Measurements from ENCODE around the gene USPL1.
"Not testable (repeated sequence)": the region's sequence is repeated elsewhere in the genome, so short reads cannot be mapped to it uniquely, and the experiment has no call there.

The USPL1 gene

DNA sequence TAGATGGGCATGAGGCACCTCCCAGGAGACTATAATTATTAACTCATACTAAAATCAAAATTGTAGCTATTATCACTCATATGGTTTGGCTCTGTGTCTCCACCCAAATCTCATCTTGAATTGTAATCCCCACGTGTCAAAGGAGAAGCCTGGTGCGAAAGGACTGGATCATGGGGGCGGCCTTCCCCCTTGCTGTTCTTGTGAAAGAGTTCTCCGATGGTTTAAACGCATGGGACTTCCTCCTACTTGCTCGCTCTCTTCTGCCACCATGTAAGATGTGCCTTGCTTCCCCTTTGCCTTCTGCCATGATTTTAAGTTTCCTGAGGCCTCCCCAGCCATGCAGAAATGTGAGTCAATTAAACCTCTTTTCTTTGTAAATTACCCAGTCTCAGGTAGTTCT is 10.5 kb upstream of the USPL1 start:
- H2AFZ ChIP-seq (ENCODE audit: low read depth, low read length); H2BK5ac ChIP-seq (ENCODE audit: low read depth, low read length, poor library complexity, severe bottlenecking); H2AK5ac ChIP-seq (ENCODE audit: low read length, severe bottlenecking): not testable (repeated sequence)

DNA sequence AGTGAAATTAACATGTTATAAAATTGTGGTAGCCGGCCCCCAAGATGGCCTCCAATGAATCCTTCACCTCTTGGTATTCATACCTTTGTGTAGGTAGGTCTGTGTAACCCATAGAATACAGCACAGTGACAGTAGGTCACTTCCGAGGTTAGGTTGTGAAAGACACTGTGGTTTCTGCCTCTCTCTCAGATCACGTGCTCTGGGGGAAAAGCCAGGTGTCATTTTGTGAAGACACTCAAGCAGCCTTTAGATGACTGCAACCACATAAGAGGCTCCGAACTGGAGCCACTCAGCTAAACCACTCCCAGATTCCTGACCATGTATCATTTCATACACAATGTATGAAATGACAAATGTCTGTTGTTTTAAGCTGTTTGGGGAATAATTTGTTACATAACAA is 9.8 kb upstream of the USPL1 start:
- WGBS, result 98% methylated on average over 3 of the region's 4 CpGs
- Histone ChIP-seq H2BK12ac (ENCODE audit: low read length in 2 of 2) (no peak overlapping the region), H4K8ac (ENCODE audit: low read length) (no peak overlapping the region), H3K4me3 (ENCODE audit: insufficient read depth in 1 of 2, low read depth in 1 of 2, low read length in 2 of 2) (no peak overlapping the region), H4K91ac (ENCODE audit: low read length) (no peak overlapping the region), H3K4ac (ENCODE audit: low read depth in 1 of 2, low read length in 2 of 2) (no peak overlapping the region), H3K14ac (ENCODE audit: low read length in 2 of 2) (no peak overlapping the region), H3K27ac (ENCODE audit: low read length, poor library complexity, severe bottlenecking) (no peak overlapping the region), H2AK5ac (ENCODE audit: low read length, severe bottlenecking) (no peak overlapping the region), H3K79me1 (replicated peaks; ENCODE audit: low read length, poor library complexity, severe bottlenecking) (peaks cover 19% of the 10 kb centered on the region), H2BK15ac (ENCODE audit: low read depth, poor library complexity, severe bottlenecking) (no peak overlapping the region), H3K4me1 (ENCODE audit: control insufficient read depth, insufficient read depth, low read depth, low read length) (no peaks in the 10 kb centered on the region), H2BK5ac (ENCODE audit: low read depth, low read length, poor library complexity, severe bottlenecking) (no peak overlapping the region), H3K27me3 (ENCODE audit: control insufficient read depth in 1 of 2, insufficient read depth in 1 of 2, low read length in 2 of 2) (no peaks in the 10 kb centered on the region), H2AFZ (ENCODE audit: low read depth, low read length) (no peak overlapping the region), H3K18ac (ENCODE audit: low read depth in 1 of 2, low read length in 2 of 2) (no peak overlapping the region), H3K4me2 (ENCODE audit: low read length, poor library complexity, severe bottlenecking) (no peak overlapping the region), H3K36me3 (ENCODE audit: control insufficient read depth in 1 of 2, insufficient read depth in 2 of 2, low read depth in 1 of 2, low read length in 2 of 2) (no peaks in the 10 kb centered on the region), H3K9me3 (ENCODE audit: control insufficient read depth, low read length) (no peaks in the 10 kb centered on the region), H3K23ac (ENCODE audit: low read length in 2 of 2) (no peak overlapping the region), H2BK120ac (ENCODE audit: low read depth, low read length) (no peak overlapping the region), H3K9ac (ENCODE audit: low read length) (no peak overlapping the region)
- DNase-seq, result no peak

More for the DNA sequence above, 10.5 kb upstream of the USPL1 start:
- H3K36me3 ChIP-seq (ENCODE audit: control insufficient read depth in 1 of 2, insufficient read depth in 2 of 2, low read depth in 1 of 2, low read length in 2 of 2); H4K8ac ChIP-seq (ENCODE audit: low read length); H3K4me2 ChIP-seq (ENCODE audit: low read length, poor library complexity, severe bottlenecking); H3K23ac ChIP-seq (ENCODE audit: low read length in 2 of 2); H3K27ac ChIP-seq (ENCODE audit: low read length, poor library complexity, severe bottlenecking); H2BK15ac ChIP-seq (ENCODE audit: low read depth, poor library complexity, severe bottlenecking); H3K27me3 ChIP-seq (ENCODE audit: control insufficient read depth in 1 of 2, insufficient read depth in 1 of 2, low read length in 2 of 2); H3K14ac ChIP-seq (ENCODE audit: low read length in 2 of 2); H3K9ac ChIP-seq (ENCODE audit: low read length); H2BK120ac ChIP-seq (ENCODE audit: low read depth, low read length); H3K18ac ChIP-seq (ENCODE audit: low read depth in 1 of 2, low read length in 2 of 2); H2BK12ac ChIP-seq (ENCODE audit: low read length in 2 of 2); H3K4ac ChIP-seq (ENCODE audit: low read depth in 1 of 2, low read length in 2 of 2); H4K91ac ChIP-seq (ENCODE audit: low read length); DNase-seq; H3K9me3 ChIP-seq (ENCODE audit: control insufficient read depth, low read length); H3K4me3 ChIP-seq (ENCODE audit: insufficient read depth in 1 of 2, low read depth in 1 of 2, low read length in 2 of 2); H3K4me1 ChIP-seq (ENCODE audit: control insufficient read depth, insufficient read depth, low read depth, low read length): not testable (repeated sequence)
- H3K79me1 ChIP-seq (replicated peaks; ENCODE audit: low read length, poor library complexity, severe bottlenecking), result peaks cover 16% of the 10 kb centered on the region
- WGBS, result 97% methylated on average over 6 of the region's 6 CpGs

DNA sequence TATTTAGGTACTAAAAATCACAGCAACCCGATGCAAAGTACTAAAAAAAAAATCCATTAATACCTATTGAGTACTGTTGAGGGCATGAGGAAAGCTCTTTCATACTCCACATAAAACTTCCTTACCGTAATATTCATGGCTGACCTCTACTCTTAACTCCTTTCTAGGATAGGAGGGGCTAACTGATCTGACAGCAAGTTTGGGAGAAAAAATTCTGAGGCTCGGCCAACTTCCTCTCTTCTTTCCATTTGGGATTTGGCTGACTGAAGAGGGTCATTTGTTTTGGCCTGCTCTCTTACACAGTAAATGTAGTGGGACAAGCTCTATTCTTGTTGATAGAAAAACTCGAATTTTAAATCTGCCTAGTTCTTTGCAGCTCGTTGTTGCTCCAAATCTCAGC is 9.4 kb upstream of the USPL1 start:
- Histone ChIP-seq H3K27ac (ENCODE audit: low read length, poor library complexity, severe bottlenecking) (no peak overlapping the region), H3K14ac (ENCODE audit: low read length in 2 of 2) (no peak overlapping the region), H3K18ac (ENCODE audit: low read depth in 1 of 2, low read length in 2 of 2) (no peak overlapping the region), H2BK12ac (ENCODE audit: low read length in 2 of 2) (no peak overlapping the region), H2BK5ac (ENCODE audit: low read depth, low read length, poor library complexity, severe bottlenecking) (no peak overlapping the region), H4K91ac (ENCODE audit: low read length) (no peak overlapping the region), H3K4ac (ENCODE audit: low read depth in 1 of 2, low read length in 2 of 2) (no peak overlapping the region), H3K23ac (ENCODE audit: low read length in 2 of 2) (no peak overlapping the region), H3K9ac (ENCODE audit: low read length) (peak overlapping the region; percentile 3), H2AFZ (ENCODE audit: low read depth, low read length) (no peak overlapping the region), H3K4me3 (ENCODE audit: insufficient read depth in 1 of 2, low read depth in 1 of 2, low read length in 2 of 2) (no peak overlapping the region), H4K8ac (ENCODE audit: low read length) (no peak overlapping the region), H3K36me3 (ENCODE audit: control insufficient read depth in 1 of 2, insufficient read depth in 2 of 2, low read depth in 1 of 2, low read length in 2 of 2) (no peaks in the 10 kb centered on the region), H3K9me3 (ENCODE audit: control insufficient read depth, low read length) (no peaks in the 10 kb centered on the region), H3K4me2 (ENCODE audit: low read length, poor library complexity, severe bottlenecking) (peak overlapping the region; percentile 2), H2BK120ac (ENCODE audit: low read depth, low read length) (no peak overlapping the region), H3K79me1 (replicated peaks; ENCODE audit: low read length, poor library complexity, severe bottlenecking) (peaks cover 22% of the 10 kb centered on the region), H2BK15ac (ENCODE audit: low read depth, poor library complexity, severe bottlenecking) (no peak overlapping the region), H3K27me3 (ENCODE audit: control insufficient read depth in 1 of 2, insufficient read depth in 1 of 2, low read length in 2 of 2) (no peaks in the 10 kb centered on the region), H3K4me1 (ENCODE audit: control insufficient read depth, insufficient read depth, low read depth, low read length) (no peaks in the 10 kb centered on the region), H2AK5ac (ENCODE audit: low read length, severe bottlenecking) (no peak overlapping the region)
- WGBS, result 95% methylated on average over 2 of the region's 5 CpGs
- DNase-seq, result no peak

DNA sequence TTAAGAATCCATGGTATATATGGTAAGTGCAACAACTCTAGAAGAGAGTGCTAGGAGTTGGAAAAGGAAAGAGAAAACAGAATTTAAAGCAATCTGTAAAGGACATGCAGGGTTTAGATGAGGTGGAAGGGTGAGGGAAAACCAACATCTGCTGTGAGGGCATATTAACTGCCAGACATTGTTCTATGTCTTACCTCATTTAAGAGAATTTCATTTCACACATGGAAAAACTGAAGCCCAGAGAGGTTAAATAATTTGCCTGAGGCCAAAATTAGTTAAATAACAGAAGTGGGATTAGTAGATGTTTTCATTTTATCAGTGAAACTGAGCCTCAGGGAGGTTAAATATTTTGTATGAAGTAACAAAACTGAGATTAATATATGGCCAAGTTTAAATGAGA is 7.4 kb upstream of the USPL1 start:
- H3K27ac ChIP-seq (ENCODE audit: low read length, poor library complexity, severe bottlenecking), result no peak overlapping the region
- H2BK12ac ChIP-seq (ENCODE audit: low read length in 2 of 2), result no peak overlapping the region
- H2BK5ac ChIP-seq (ENCODE audit: low read depth, low read length, poor library complexity, severe bottlenecking), result no peak overlapping the region
- H2AFZ ChIP-seq (ENCODE audit: low read depth, low read length), result no peak overlapping the region
- H3K14ac ChIP-seq (ENCODE audit: low read length in 2 of 2), result no peak overlapping the region
- no peaks in the 10 kb centered on the region for H3K27me3 ChIP-seq (ENCODE audit: control insufficient read depth in 1 of 2, insufficient read depth in 1 of 2, low read length in 2 of 2)
- H3K9me3 ChIP-seq (ENCODE audit: control insufficient read depth, low read length), result no peaks in the 10 kb centered on the region
- H3K18ac ChIP-seq (ENCODE audit: low read depth in 1 of 2, low read length in 2 of 2), result no peak overlapping the region
- H3K4ac ChIP-seq (ENCODE audit: low read depth in 1 of 2, low read length in 2 of 2), result no peak overlapping the region
- no peak overlapping the region for H3K4me2 ChIP-seq (ENCODE audit: low read length, poor library complexity, severe bottlenecking)
- H4K8ac ChIP-seq (ENCODE audit: low read length), result no peak overlapping the region
- H3K79me1 ChIP-seq (replicated peaks; ENCODE audit: low read length, poor library complexity, severe bottlenecking), result peaks cover 22% of the 10 kb centered on the region
- no peak overlapping the region for H2BK15ac ChIP-seq (ENCODE audit: low read depth, poor library complexity, severe bottlenecking)
- no peaks in the 10 kb centered on the region for H3K4me1 ChIP-seq (ENCODE audit: control insufficient read depth, insufficient read depth, low read depth, low read length)
- H3K36me3 ChIP-seq (ENCODE audit: control insufficient read depth in 1 of 2, insufficient read depth in 2 of 2, low read depth in 1 of 2, low read length in 2 of 2), result no peaks in the 10 kb centered on the region
- no peak overlapping the region for H3K4me3 ChIP-seq (ENCODE audit: insufficient read depth in 1 of 2, low read depth in 1 of 2, low read length in 2 of 2)
- no peak overlapping the region for H3K23ac ChIP-seq (ENCODE audit: low read length in 2 of 2)
- H2AK5ac ChIP-seq (ENCODE audit: low read length, severe bottlenecking), result no peak overlapping the region
- no peak overlapping the region for H3K9ac ChIP-seq (ENCODE audit: low read length)
- H2BK120ac ChIP-seq (ENCODE audit: low read depth, low read length), result no peak overlapping the region
- H4K91ac ChIP-seq (ENCODE audit: low read length), result no peak overlapping the region
- DNase-seq, result no peak

All from mesenchymal stem cell (in vitro differentiated cells and primary cell).